Retinal pigment epithelial cell (primary cell): ENCODE data around the gene NFATC2.

ENCODE experiments used
- DNase-seq: peaks from one replicate; pipeline ENCODE4 v3.0.0-alpha.2; 2010; ENCODE audit warnings: low read depth
- H3K4me3 ChIP-seq: 2 replicates; pipeline ENCODE4 v1.5.1; 2011; ENCODE audit warnings: mild to moderate bottlenecking, low read length, control low read depth, moderate library complexity
- TF ChIP-seq, protein P1 (sequence below): conservative IDR thresholded peaks from 2 replicates; pipeline ENCODE4 v1.5.1; 2011; ENCODE audit warnings: low read depth, low read length, control low read depth, inconsistent platforms

NFATC2 gene

GRCh38 chr20:51500311-51500710, 42.2 kb downstream of the NFATC2 start:
- no peak for DNase-seq
- H3K4me3 ChIP-seq: no peak overlapping the region
- TF ChIP-seq, protein P1, sequence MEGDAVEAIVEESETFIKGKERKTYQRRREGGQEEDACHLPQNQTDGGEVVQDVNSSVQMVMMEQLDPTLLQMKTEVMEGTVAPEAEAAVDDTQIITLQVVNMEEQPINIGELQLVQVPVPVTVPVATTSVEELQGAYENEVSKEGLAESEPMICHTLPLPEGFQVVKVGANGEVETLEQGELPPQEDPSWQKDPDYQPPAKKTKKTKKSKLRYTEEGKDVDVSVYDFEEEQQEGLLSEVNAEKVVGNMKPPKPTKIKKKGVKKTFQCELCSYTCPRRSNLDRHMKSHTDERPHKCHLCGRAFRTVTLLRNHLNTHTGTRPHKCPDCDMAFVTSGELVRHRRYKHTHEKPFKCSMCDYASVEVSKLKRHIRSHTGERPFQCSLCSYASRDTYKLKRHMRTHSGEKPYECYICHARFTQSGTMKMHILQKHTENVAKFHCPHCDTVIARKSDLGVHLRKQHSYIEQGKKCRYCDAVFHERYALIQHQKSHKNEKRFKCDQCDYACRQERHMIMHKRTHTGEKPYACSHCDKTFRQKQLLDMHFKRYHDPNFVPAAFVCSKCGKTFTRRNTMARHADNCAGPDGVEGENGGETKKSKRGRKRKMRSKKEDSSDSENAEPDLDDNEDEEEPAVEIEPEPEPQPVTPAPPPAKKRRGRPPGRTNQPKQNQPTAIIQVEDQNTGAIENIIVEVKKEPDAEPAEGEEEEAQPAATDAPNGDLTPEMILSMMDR: no peak

DNA sequence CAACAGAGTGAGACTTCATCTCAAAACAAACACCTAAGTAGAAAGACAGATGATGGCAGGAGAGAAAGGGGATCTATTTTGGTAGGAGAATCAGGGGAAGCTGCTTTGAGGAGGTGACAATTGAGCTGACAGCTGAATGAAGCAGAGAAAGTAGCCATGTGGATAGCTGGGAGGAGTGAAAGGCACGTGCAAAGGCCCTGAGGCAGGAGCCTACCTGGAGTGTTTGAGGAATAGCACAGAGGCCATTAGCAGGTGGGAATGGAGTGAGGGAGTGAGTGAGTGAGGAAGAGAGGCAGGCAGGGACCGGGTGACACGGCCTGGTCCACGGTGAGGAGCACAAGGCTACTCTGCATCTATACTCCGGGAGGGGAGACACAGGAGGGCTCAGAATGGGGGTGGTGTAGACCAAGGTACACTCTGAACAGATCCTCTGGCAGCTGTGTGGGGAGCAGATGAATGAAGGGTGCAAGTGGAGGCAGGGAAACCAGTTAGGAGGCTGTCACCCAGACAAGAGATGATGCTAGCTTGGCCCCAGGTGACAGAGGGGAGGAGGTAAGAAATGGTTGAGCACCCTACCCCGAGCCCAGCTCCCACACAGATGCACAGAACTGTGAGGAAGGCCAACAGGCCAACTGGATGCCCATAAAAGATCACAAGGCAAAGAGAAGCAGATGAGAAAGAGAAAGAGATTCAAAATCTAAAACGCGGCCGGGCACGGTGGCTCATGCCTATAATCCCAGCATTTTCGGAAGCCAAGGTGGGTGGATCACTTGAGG, 43.6 kb downstream of the NFATC2 start:
- no peak overlapping the region for H3K4me3 ChIP-seq
- TF ChIP-seq, protein P1: no peak
- no peak for DNase-seq

DNA sequence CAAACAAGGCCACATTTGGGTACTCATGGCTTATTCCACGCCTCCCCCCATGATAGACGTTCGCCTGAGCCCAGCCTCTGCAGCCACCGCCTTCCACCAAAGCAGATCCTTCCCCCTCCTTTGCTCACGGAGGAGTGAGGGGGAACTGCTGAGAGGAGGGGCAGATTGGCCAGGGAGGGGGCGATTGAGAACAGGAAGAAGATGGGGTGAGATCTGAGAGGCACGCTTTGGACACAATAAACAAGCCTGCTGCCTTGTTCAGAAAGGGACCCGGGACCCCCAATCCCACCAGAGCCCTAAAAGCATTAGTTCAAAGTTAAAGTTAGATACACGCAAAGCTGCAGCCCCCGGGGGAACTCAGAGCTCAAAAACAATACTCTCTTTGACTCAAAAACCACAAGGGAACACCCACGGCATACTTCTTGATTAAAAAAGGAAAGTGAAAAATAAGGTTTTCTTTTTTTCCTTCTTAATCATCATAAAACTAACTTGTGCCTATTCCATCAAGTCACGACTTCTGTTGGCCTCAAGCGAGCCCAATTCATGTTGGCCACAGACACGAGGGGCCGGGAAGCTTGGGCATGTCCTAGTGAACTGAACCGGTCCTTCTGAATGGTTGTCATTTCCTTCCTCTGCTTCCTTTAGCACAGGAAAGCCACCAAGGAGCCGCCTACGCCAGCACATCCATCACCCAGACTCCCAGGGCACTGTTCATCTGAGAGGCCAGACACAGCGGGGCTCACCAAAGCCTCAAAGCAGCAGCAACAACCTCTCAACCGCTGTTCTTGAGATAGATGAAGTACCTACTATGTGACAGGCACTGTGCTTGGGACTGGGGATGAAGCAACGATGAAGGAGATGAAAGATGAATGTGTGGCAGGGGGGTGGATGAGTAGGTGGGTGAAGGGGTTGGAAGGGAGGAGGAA, 44.7 kb downstream of the NFATC2 start:
- no peak overlapping the region for H3K4me3 ChIP-seq
- no peak for DNase-seq

DNA sequence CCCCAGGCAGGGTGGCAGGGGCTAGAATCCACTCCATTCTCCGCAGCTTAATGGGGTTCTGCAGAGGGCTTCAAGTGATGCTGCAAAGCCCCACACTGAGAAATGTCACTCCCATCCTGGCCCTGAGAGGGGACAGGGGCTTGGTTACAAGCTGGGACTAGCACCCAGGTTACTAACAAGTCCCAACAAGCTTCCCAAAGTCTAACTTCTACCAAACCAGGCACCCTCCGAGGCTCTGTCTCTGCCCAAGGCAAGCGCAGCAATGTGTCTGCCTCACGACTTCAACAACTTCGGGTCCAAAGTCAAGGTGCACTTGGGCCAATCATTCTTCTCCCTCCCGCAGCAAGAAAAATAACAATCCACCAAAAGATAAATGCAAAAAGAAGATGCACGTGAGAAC, 45.6 kb downstream of the NFATC2 start:
- TF ChIP-seq, protein P1: no peak
- DNase-seq: no peak
- no peak overlapping the region for H3K4me3 ChIP-seq

More for the DNA sequence above, 44.7 kb downstream of the NFATC2 start:
- TF ChIP-seq, protein P1: no peak

DNA sequence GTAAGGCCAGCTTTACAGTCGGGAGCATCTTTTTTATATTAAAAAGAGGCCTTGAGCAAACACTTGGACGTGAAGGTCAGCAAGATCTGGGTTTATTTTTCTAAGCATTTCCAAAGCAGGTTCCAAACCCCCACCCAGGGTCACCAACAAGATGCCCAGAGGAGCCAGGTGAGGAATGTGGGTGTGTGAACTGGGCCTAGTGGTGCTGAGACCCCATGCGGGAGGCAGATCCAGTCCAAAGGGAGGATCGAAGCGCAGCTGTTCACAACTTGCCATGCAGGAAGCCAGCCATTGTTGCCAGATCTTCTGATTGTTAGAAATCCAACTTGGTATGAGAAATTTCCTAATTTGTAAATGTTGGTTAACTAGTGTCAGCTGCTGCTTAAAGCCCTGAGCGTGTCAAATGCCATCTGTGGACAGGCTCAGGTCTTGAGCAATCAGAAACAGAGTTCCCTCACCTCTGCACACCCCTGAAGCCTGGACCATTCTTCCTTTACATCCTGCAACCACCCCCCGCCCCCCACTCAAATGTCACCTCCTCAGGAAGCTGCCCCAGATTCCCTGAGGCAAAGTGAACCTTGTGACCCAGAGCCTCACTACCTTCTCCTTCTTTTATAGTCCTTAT, 46.5 kb downstream of the NFATC2 start:
- DNase-seq: no peak
- TF ChIP-seq, protein P1: no peak
- H3K4me3 ChIP-seq: no peak overlapping the region

DNA sequence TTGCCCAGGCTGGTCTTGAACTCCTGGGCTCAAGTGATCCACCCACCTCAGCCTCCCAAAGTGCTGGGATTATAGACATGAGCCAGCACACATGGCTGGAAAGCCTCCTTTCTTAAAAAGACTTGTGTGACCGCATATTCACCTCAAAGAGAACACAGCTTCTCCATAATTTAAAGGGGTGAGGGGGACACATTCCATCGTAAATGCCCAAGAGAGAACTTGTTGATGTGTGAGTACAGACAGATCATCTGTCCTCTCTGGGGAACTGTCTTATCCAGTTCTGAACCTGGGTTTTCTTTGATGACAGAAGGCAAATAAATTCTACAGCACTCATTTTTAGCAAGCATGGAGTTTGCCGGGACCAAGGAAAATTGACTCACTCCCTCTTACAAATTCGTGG, 47.2 kb downstream of the NFATC2 start:
- DNase-seq: no peak
- H3K4me3 ChIP-seq: no peak overlapping the region
- TF ChIP-seq, protein P1: no peak
